HG02610 (cell line): ENCODE data around the gene DYNLT1.
"Not testable (repeated sequence)": the region's sequence is repeated elsewhere in the genome, so short reads cannot be mapped to it uniquely, and the experiment has no call there.

ENCODE experiments used
- ATAC-seq: cut with Tn5 transposase; IDR thresholded peaks from one replicate; pipeline ENCODE4 v1.9.1; 2021; ENCODE audit warnings: mild to moderate bottlenecking, moderate library complexity; ENCODE audit not compliant: unreplicated experiment

DYNLT1 gene

GRCh38 chr6:158644231-158645063 is at the start of gene DYNLT1:
TSS of gene DYNLT1 (minus strand) at chr6:158644743. CDS start at chr6:158644708, 35 bp downstream.
- ATAC-seq, result peak; percentile 49

GRCh38 chr6:158688860-158689259 is 44.3 kb upstream of the DYNLT1 start:
- ATAC-seq, result no peak

GRCh38 chr6:158687506-158687905 is 43.0 kb upstream of the DYNLT1 start:
- no peak for ATAC-seq

GRCh38 chr6:158686791-158687381 is 42.3 kb upstream of the DYNLT1 start:
- ATAC-seq, result peak; percentile 85

GRCh38 chr6:158686311-158686710 is 41.8 kb upstream of the DYNLT1 start:
- ATAC-seq, result no peak

GRCh38 chr6:158684745-158685324 is 40.3 kb upstream of the DYNLT1 start:
- ATAC-seq, result no peak

GRCh38 chr6:158684311-158684710 is 39.8 kb upstream of the DYNLT1 start:
- no peak for ATAC-seq

GRCh38 chr6:158680481-158680880 is 35.9 kb upstream of the DYNLT1 start:
- no peak for ATAC-seq

- ATAC-seq, result no peak
Measured at GRCh38 chr6:158680015-158680414, 35.5 kb upstream of the DYNLT1 start.

- ATAC-seq, result no peak
Measured at GRCh38 chr6:158677906-158678578, 33.5 kb upstream of the DYNLT1 start.

- not testable (repeated sequence) for ATAC-seq
Measured at GRCh38 chr6:158677094-158677493, 32.6 kb upstream of the DYNLT1 start.

- no peak for ATAC-seq
Measured at GRCh38 chr6:158674342-158675131, 30.0 kb upstream of the DYNLT1 start.

- ATAC-seq, result no peak
Measured at GRCh38 chr6:158672726-158673125, 28.2 kb upstream of the DYNLT1 start.

- ATAC-seq, result not testable (repeated sequence)
Measured at GRCh38 chr6:158672119-158672518, 27.6 kb upstream of the DYNLT1 start.

- ATAC-seq, result no peak
Measured at GRCh38 chr6:158669145-158670035, 24.8 kb upstream of the DYNLT1 start.

GRCh38 chr6:158668707-158669103 is 24.2 kb upstream of the DYNLT1 start:
- ATAC-seq, result no peak

- no peak for ATAC-seq
Measured at GRCh38 chr6:158667360-158667981, 22.9 kb upstream of the DYNLT1 start.

- ATAC-seq, result no peak
Measured at GRCh38 chr6:158666628-158667359, 22.3 kb upstream of the DYNLT1 start.

- no peak for ATAC-seq
Measured at GRCh38 chr6:158665332-158665731, 20.8 kb upstream of the DYNLT1 start.
